GM23338 (cell line): ENCODE data around the gene CPEB3. TPM values are rescaled to one million over a fixed set of nuclear protein-coding genes. Genes with fewer than 3 reads are reported as not detected.

Experiments
- ATAC-seq: fragments of 200-7000 bp; cut with Tn5 transposase; 3 replicates; pipeline ENCODE4 v1.9.1; 2020
- DNase-seq: peaks from one replicate; pipeline ENCODE4 v3.0.0-alpha.2; 2015; ENCODE audit warnings: low spot score
- H2AFZ ChIP-seq: fragments of 200-600 bp; sonication (generic); 2 replicates; pipeline ENCODE4 v1.8.0; 2016; ENCODE audit warnings: antibody characterized with exemption, mild to moderate bottlenecking, moderate library complexity
- H3F3A ChIP-seq: fragments of 200-600 bp; sonication (generic); replicated peaks from 2 replicates; pipeline ENCODE4 v1.8.0; 2017; ENCODE audit warnings: antibody characterized with exemption, mixed run types, low read depth
- H3K27ac ChIP-seq: fragments of 200-600 bp; sonication (generic); 2 replicates; pipeline ENCODE4 v1.6.1; 2016; ENCODE audit warnings: low read depth
- H3K27me3 ChIP-seq: fragments of 200-600 bp; sonication (generic); 2 replicates; pipeline ENCODE4 v1.8.0; 2016; ENCODE audit warnings: mild to moderate bottlenecking, mixed run types, moderate library complexity; ENCODE audit not compliant: insufficient read depth
- H3K36me3 ChIP-seq: fragments of 200-600 bp; sonication (generic); 2 replicates; pipeline ENCODE4 v1.8.0; 2016; ENCODE audit warnings: mild to moderate bottlenecking; ENCODE audit not compliant: insufficient read depth
- H3K4me1 ChIP-seq: fragments of 200-600 bp; sonication (generic); 2 replicates; pipeline ENCODE4 v1.8.0; 2016; ENCODE audit warnings: mild to moderate bottlenecking, moderate library complexity; ENCODE audit not compliant: insufficient read depth
- H3K4me2 ChIP-seq: fragments of 200-600 bp; sonication (generic); 2 replicates; pipeline ENCODE4 v1.7.1; 2017; ENCODE audit warnings: mixed run types
- H3K4me3 ChIP-seq: fragments of 200-600 bp; sonication (generic); 2 replicates; pipeline ENCODE4 v1.6.1; 2016; ENCODE audit warnings: mixed run types
- H3K79me2 ChIP-seq: fragments of 200-600 bp; sonication (generic); replicated peaks from 2 replicates; pipeline ENCODE4 v1.8.0; 2017; ENCODE audit warnings: mild to moderate bottlenecking; ENCODE audit not compliant: insufficient read depth
- H3K9me2 ChIP-seq: fragments of 200-600 bp; sonication (generic); 2 replicates; pipeline ENCODE4 v1.8.0; 2017; ENCODE audit not compliant: insufficient read depth
- H4K20me1 ChIP-seq: fragments of 200-600 bp; sonication (generic); replicated peaks from 2 replicates; pipeline ENCODE4 v1.8.0; 2017; ENCODE audit warnings: mild to moderate bottlenecking; ENCODE audit not compliant: insufficient read depth
- H3K27ac Mint-ChIP-seq: 2 replicates; pipeline ENCODE4 v1.8.0; 2020; ENCODE audit warnings: inconsistent platforms, mild to moderate bottlenecking, moderate library complexity, mixed read lengths
- H3K27me3 Mint-ChIP-seq: 3 replicates; pipeline ENCODE4 v1.8.0; 2022; ENCODE audit warnings: low read depth, mild to moderate bottlenecking, moderate library complexity, mixed read lengths, inconsistent platforms; ENCODE audit not compliant: insufficient read depth, poor library complexity
- H3K36me3 Mint-ChIP-seq: 3 replicates; pipeline ENCODE4 v1.8.0; 2021; ENCODE audit warnings: low read depth, mild to moderate bottlenecking, inconsistent platforms, moderate library complexity, mixed read lengths
- H3K4me1 Mint-ChIP-seq: 3 replicates; pipeline ENCODE4 v1.8.0; 2020; ENCODE audit warnings: mild to moderate bottlenecking, inconsistent platforms, mixed read lengths
- H3K4me3 Mint-ChIP-seq: 3 replicates; pipeline ENCODE4 v1.8.0; 2021; ENCODE audit warnings: moderate library complexity, mild to moderate bottlenecking, inconsistent platforms, mixed read lengths
- H3K9me3 Mint-ChIP-seq: 3 replicates; pipeline ENCODE4 v1.8.0; 2020; ENCODE audit warnings: moderate library complexity, mild to moderate bottlenecking, inconsistent platforms, mixed read lengths
- CREB1 ChIP-seq: fragments of 250-450 bp; sonication (Bioruptor Pico); IDR thresholded peaks from 2 replicates; pipeline ENCODE4 v1.5.0; 2020; ENCODE audit warnings: low read depth, mild to moderate bottlenecking, moderate library complexity
- CTCF ChIP-seq, 2 experiments: fragments of 200-600 bp in 1 of 2; sonication (generic) in 1 of 2; conservative IDR thresholded peaks; 2 replicates each; pipeline versions ENCODE4 v1.5.1 to v1.6.1; 2016 to 2017; ENCODE audit warnings: antibody characterized with exemption in 2 of 2, low read depth in 2 of 2, mild to moderate bottlenecking in 2 of 2, moderate library complexity in 1 of 2
- EZH2 ChIP-seq: fragments of 200-600 bp; sonication (generic); IDR thresholded peaks from one replicate; pipeline ENCODE4 v1.8.0; 2017; ENCODE audit warnings: antibody characterized with exemption, mild to moderate bottlenecking, low read depth; ENCODE audit not compliant: unreplicated experiment
- EZH2phosphoT487 ChIP-seq: fragments of 200-600 bp; sonication (generic); IDR thresholded peaks from one replicate; pipeline ENCODE4 v1.8.1; 2018; ENCODE audit warnings: antibody characterized with exemption; ENCODE audit not compliant: unreplicated experiment
- POLR2AphosphoS5 ChIP-seq: IDR thresholded peaks from 2 replicates; pipeline ENCODE4 v1.6.1; 2016; ENCODE audit warnings: antibody characterized with exemption, low read depth
- REST ChIP-seq: IDR thresholded peaks from one replicate; pipeline ENCODE4 v1.6.1; 2018; ENCODE audit warnings: antibody characterized with exemption; ENCODE audit not compliant: unreplicated experiment
- ZNF114 ChIP-seq: fragments of 250-450 bp; sonication (Bioruptor Pico); IDR thresholded peaks from 2 replicates; pipeline ENCODE4 v1.5.0; 2020; ENCODE audit warnings: mild to moderate bottlenecking, moderate library complexity
- polyA plus RNA-seq: library from polyadenylated mRNA; unstranded; fragments of >200 nt; fragmentation: Nextera tagmentation; extraction: Ambion mirVana; gene quantifications from 2 replicates; pipeline ENCODE4 v1.2.1, GENCODE V29; 2016
- total RNA-seq: library from RNA; depleted of rRNA; stranded (reverse); fragments of >200 nt; shearing (Covaris generic); gene quantifications from 2 replicates; pipeline ENCODE4 v1.2.3, GENCODE V29; 2014

The CPEB3 gene
- total and polyA plus RNA-seq, 2 experiments from 2014 or later, result 0.74 to 1.9 TPM

GRCh38 chr10:92103376-92104090 lies 187.3 kb downstream of the CPEB3 start (continued):
- TF ChIP-seq CTCF (conservative IDR thresholded peaks at IDR 0.05; ENCODE audit: low read depth in 2 of 2) (no peak), CREB1 (CRISPR knock-in tag) (no peak), EZH2phosphoT487 (no peak)

- no peak for DNase-seq
- no peak for ATAC-seq
Observed at GRCh38 chr10:92102601-92103213, 188.2 kb downstream of the CPEB3 start.

More at GRCh38 chr10:92102601-92103213, 188.2 kb downstream of the CPEB3 start:
- H3K9me3 Mint-ChIP-seq, result no peaks in the 10 kb centered on the region
- peaks cover 15% of the 10 kb centered on the region for H3K4me1 Mint-ChIP-seq
- H4K20me1 ChIP-seq, result no peaks in the 10 kb centered on the region
- H3K4me2 ChIP-seq, result no peak overlapping the region
- H3K27me3 Mint-ChIP-seq, result no peaks in the 10 kb centered on the region
- H3K4me3 Mint-ChIP-seq, result no peak overlapping the region
- H3K36me3 Mint-ChIP-seq, result no peaks in the 10 kb centered on the region
- no peaks in the 10 kb centered on the region for H3K9me2 ChIP-seq
- no peaks in the 10 kb centered on the region for H3K36me3 ChIP-seq
- no peaks in the 10 kb centered on the region for H3F3A ChIP-seq
- H3K27ac ChIP-seq, result no peak overlapping the region
- TF ChIP-seq EZH2, result no peak
- TF ChIP-seq EZH2phosphoT487, result no peak
- no peak for TF ChIP-seq REST
- TF ChIP-seq CREB1 (CRISPR knock-in tag), result no peak
- no peak for TF ChIP-seq POLR2AphosphoS5
- no peak for TF ChIP-seq ZNF114 (CRISPR knock-in tag)
- no peaks in the 10 kb centered on the region for H3K27me3 ChIP-seq
- H3K4me1 ChIP-seq, result peaks cover 10% of the 10 kb centered on the region
- no peaks in the 10 kb centered on the region for H3K79me2 ChIP-seq
- H3K27ac Mint-ChIP-seq, result no peak overlapping the region
- H3K4me3 ChIP-seq, result no peak overlapping the region
- H2AFZ ChIP-seq, result no peak overlapping the region
